Astrocyte of the cerebellum (primary cell): ENCODE data around the gene CAMTA1.

ENCODE experiments used
- DNase-seq: peaks from one replicate; pipeline ENCODE4 v3.0.0-alpha.2; 2011; ENCODE audit warnings: low read depth
- H3K4me3 ChIP-seq: 2 replicates; pipeline ENCODE4 v1.5.1; 2011; ENCODE audit warnings: mild to moderate bottlenecking, low read depth, low read length, moderate library complexity
- in situ Hi-C: cut with HindIII; loops from 2 replicates; pipeline ENCODE4 v1.10.0; 2017; ENCODE audit warnings: low sequenced_read_pairs
- TF ChIP-seq, protein P1 (sequence below): IDR thresholded peaks from 2 replicates; pipeline ENCODE4 v1.5.1; 2012; ENCODE audit warnings: low read length, low read depth, moderate library complexity, mild to moderate bottlenecking; ENCODE audit errors: missing control alignments

Gene CAMTA1

DNA sequence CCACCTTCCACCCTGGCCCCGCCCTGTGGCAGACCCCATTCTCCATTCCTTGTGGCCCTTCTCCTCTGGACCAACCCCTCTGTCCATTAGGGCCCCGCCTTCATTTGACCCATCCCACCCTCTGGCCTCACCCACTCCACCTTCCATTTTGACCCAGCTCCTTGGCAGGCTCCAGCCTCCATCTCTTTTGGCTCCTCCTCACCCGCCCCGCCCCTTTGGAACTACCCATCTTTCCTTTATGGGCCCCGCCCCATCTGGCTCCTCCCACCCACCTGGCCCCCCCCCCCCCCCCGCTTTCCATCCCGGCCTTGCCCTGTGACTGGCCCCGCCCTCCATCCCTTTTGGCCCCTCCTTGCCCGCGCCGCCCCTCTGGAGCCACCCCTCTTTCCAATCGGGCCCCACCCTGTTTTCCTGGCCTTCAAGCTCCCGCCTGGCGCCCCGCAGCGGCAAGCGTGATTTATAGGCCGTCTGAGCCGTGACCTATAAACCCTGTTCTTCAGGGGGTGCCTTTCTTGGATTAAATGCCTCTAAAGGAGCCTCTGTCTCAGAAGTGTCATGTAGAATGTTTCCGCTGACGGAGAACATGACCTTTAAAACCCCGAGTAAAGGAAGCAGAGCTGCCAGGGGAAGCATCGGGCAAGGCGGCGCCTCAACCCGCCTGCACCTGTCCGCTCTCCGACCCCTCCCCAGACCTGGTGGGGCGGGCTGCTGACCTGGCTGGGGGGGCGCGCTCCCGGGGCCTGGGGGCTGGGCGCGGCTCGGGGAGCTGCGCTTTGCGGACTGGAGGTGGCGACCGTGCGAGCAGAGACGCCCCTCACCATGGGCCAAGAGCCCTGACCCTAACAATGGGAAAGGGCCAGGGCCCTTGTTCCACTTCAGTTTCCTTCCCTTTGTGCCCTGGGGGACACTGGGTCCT is 178.0 kb downstream of the CAMTA1 start:
- no peak for DNase-seq
- in situ Hi-C loops = no loop called here
- TF ChIP-seq, protein P1, sequence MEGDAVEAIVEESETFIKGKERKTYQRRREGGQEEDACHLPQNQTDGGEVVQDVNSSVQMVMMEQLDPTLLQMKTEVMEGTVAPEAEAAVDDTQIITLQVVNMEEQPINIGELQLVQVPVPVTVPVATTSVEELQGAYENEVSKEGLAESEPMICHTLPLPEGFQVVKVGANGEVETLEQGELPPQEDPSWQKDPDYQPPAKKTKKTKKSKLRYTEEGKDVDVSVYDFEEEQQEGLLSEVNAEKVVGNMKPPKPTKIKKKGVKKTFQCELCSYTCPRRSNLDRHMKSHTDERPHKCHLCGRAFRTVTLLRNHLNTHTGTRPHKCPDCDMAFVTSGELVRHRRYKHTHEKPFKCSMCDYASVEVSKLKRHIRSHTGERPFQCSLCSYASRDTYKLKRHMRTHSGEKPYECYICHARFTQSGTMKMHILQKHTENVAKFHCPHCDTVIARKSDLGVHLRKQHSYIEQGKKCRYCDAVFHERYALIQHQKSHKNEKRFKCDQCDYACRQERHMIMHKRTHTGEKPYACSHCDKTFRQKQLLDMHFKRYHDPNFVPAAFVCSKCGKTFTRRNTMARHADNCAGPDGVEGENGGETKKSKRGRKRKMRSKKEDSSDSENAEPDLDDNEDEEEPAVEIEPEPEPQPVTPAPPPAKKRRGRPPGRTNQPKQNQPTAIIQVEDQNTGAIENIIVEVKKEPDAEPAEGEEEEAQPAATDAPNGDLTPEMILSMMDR = no peak
- no peak overlapping the region for H3K4me3 ChIP-seq

GRCh38 chr1:6963912-6964307 is 178.7 kb downstream of the CAMTA1 start:
- H3K4me3 ChIP-seq = no peak overlapping the region
- TF ChIP-seq, protein P1 = no peak
- in situ Hi-C loops = no loop called here
- DNase-seq = no peak

DNA sequence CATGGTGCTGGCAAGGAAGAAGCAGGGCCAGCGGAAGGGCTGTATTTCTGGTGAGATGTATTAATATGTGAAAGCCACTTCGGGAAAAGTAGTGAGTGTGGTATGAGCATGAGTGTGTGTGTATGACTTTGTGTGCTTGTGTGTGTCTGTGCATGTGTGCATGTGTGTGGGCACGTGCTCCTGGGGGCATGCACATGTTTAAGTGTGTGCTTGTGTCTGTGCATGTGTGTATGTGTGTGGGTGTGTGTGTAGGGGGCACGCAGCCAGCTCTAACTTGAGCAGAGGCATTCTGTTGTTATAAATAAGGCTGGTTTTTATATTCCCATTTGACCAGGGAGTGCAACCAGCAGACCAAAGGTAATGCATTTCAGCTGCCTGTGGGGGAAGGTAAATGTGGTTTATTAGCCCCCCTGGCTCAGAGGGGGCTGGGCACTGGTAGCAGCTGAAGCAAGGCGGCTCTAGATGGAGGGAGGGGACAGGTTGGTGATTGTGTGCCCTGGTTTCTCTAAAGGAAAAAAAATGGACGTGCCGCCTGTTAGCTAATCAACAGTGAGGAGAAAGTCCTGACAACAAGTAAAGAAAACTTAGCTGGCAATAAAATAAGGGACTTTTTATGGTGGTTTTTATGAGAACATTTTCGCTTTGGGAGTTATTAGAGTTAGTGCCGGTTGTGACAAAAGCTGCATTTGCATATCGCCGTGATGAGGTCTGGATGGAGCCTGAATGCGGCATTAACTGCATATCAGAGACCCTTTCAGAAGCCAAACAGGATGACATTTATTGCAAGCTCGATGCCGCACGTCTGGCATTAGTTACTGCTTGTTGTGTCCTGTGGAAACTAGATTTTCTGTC is 180.1 kb downstream of the CAMTA1 start:
- DNase-seq = no peak
- in situ Hi-C loops = no loop called here
- TF ChIP-seq, protein P1 = no peak
- H3K4me3 ChIP-seq = no peak overlapping the region

DNA sequence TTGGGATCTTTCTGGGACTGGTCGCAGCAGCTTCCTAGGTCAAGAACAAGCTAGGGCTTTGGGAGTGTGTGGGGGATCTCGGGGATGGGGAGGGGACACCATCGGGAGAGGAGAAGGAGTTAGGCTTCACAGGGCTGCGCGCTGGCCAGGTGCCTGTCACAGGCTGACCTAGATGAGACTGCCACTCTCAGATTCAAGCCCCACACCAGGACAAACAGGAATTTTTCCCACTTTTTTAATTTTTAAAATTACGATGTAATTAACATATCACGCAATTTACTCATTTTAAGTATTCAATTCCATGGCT is 180.6 kb downstream of the CAMTA1 start:
- DNase-seq = no peak
- in situ Hi-C loops = no loop called here
- TF ChIP-seq, protein P1 = no peak
- no peak overlapping the region for H3K4me3 ChIP-seq

DNA sequence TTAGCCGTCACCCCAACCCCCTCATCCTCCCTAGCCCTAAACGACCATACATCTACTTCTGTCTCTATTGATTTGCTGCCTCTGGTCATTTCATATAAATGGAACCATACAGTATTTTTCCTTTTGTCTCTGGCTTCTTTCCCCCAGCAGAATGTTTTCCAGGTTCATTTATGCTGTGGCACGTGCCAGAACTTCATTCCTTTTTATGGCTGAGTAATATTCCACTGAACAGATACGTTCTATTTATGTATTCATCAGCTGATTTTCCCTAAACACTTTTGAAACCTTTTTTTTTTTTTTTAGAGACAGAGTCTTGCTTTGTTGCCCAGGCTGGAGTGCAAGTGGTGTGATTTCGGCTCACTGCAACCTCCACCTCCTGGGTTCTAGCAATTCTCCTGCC is 181.1 kb downstream of the CAMTA1 start:
- H3K4me3 ChIP-seq = no peak overlapping the region
- in situ Hi-C loops = no loop called here
- no peak for DNase-seq
- TF ChIP-seq, protein P1 = no peak

DNA sequence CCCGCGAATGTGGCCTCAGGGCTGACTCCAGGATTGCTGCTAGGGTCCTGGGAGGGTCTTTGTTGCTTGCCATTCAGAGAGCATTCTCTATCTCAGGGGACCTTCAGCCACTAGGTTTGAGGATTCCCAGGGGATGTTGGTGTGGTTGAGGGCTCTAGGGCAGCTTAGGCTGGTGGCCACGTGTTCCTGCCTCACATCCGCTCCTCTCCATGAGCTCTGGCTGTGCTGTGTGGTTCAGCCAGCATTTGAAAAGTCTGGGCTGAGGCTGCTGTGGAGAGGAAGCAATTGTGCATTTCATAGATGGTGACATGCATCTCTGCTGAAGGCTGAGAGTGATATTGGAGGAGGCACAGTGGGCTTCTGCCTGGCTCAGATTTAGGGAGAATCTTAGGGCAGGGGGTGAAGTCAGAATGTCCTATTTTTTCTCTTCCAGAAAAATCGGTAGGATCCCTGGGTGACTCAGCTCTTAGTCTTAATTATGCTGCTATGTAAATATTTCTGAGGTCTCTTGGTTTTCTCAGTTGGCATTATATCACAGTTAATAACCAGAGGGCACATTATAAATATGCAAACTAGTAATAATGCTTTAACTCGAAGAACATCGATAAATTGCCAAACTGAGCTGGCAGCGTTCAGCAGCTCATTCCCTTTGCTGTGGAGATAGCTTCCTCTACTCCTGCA is 182.3 kb downstream of the CAMTA1 start:
- in situ Hi-C loops = no loop called here

More for the DNA sequence above, 182.3 kb downstream of the CAMTA1 start:
- DNase-seq = no peak
- TF ChIP-seq, protein P1 = no peak
- no peak overlapping the region for H3K4me3 ChIP-seq
